Spleen (tissue), 7 donors: Measurements from ENCODE around the gene ANKRD52.

ENCODE experiments used
- POLR2A ChIP-seq, 3 donors: fragments of 450-650 bp; IDR thresholded peaks; one replicate each; pipeline ENCODE4 v1.5.1; 2017; ENCODE audit warnings: antibody characterized with exemption in 3 of 3, mild to moderate bottlenecking in 1 of 3
- POLR2AphosphoS5 ChIP-seq, 3 donors: sonication (generic); formaldehyde crosslinking; IDR thresholded peaks; one replicate each; pipeline ENCODE4 v1.5.1; 2017; ENCODE audit warnings: antibody characterized with exemption in 3 of 3
- TF ChIP-seq, protein P1 (sequence below), 11 experiments: fragments of 200-600 bp in 7 of 11; fragments of 450-650 bp in 4 of 11; sonication (generic) in 4 of 11; IDR thresholded peaks in 8 of 11; conservative IDR thresholded peaks in 3 of 11; 1 replicate in 7 of 11; 2 replicates in 4 of 11; pipeline versions ENCODE4 v1.4.0 to v1.8.0; 2016 to 2021; ENCODE audit warnings: antibody characterized with exemption in 11 of 11, inconsistent platforms in 4 of 11, mild to moderate bottlenecking in 1 of 11
- donor health status: DM: no; HTN: no; CAD: no; lungs with moderate emphysema.
- donor health status: DM: no; HTN: no; CAD: no.
- donor health status: DM: no; HTN: no; CAD: no.

DNA sequence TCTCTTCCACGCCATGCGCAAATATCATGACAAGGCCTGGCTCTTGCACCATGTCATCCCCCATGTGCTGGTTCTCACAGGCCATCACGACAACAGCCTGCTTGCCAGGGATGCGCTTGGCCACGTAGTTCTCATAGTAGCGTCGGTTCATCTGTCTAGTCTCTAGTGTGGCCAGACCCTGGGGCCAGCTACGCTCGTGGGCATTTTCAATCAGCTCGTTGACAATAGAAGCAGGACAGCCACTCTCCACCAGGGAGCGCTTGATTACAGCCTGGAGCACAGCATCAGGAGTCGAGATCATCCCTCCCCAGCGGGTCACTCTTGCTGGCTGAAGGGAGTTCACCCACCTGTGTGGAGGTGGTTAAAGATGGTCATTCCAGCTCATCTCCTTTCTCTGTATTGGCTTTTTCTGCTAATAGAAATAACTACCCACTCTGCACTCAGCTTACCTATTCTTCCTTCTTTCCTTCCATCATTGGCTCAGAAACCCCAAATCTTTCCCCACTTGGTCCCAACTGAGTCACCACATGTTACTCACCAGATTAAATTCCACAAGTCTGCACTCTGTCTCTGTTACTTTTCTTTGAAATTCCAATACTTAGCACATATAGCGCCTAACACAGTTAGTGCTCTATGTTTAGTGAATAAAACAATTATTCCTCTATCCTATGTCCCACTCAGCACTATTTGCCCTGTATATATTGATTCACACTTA, 51.6 kb downstream of the ANKRD52 start:
- TF ChIP-seq POLR2A (IDR thresholded peaks at IDR 0.05) (no peak), POLR2AphosphoS5 (IDR thresholded peaks at IDR 0.05) (peak in 2 of 3 donors; percentile 10 to 26)
- TF ChIP-seq, protein P1, sequence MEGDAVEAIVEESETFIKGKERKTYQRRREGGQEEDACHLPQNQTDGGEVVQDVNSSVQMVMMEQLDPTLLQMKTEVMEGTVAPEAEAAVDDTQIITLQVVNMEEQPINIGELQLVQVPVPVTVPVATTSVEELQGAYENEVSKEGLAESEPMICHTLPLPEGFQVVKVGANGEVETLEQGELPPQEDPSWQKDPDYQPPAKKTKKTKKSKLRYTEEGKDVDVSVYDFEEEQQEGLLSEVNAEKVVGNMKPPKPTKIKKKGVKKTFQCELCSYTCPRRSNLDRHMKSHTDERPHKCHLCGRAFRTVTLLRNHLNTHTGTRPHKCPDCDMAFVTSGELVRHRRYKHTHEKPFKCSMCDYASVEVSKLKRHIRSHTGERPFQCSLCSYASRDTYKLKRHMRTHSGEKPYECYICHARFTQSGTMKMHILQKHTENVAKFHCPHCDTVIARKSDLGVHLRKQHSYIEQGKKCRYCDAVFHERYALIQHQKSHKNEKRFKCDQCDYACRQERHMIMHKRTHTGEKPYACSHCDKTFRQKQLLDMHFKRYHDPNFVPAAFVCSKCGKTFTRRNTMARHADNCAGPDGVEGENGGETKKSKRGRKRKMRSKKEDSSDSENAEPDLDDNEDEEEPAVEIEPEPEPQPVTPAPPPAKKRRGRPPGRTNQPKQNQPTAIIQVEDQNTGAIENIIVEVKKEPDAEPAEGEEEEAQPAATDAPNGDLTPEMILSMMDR (IDR thresholded peaks at IDR 0.05 in 8 of 11, conservative IDR thresholded peaks at IDR 0.05 in 3 of 11) = peak in 10 of 11 experiments; percentile 43 to 63 (median 48)
